Measurements from ENCODE around the gene KLF7. TPM values are rescaled to one million over a fixed set of nuclear protein-coding genes. Genes with fewer than 3 reads are reported as not detected.

Gene KLF7
- total RNA-seq, 1 donor from 2014 or later = 5.2 TPM

DNA sequence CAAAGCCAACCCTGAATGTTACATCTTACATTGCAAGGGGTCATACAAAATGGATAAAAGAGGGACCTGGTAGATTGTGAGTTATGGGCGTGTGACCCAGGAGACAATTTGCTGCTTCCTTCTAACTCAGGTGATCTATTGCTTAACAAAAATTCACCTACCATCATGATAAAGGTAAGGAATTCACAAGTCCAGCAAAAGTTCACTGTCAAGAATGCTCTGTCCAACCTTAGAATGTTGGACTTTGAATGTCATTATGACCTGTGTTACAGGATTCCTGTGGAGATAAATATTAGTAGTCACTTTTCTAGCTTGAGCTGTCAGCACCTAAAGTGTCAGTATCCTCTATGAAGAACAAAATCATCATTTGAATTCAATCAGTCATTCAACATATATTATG is 7.9 kb upstream of the KLF7 start:
- Mint-ChIP-seq H3K4me1 (peaks cover 2% of the 10 kb centered on the region), H3K9me3 (peaks cover 6% of the 10 kb centered on the region), H3K27me3 (ENCODE audit: insufficient read depth, low read depth) (no peaks in the 10 kb centered on the region), H3K36me3 (peaks cover 2% of the 10 kb centered on the region), H3K4me3 (no peak overlapping the region), H3K27ac (no peak overlapping the region)
- Histone ChIP-seq H3K27ac (no peak overlapping the region), H3K79me2 (ENCODE audit: low read depth) (no peaks in the 10 kb centered on the region), H3K4me2 (no peak overlapping the region), H3F3A (ENCODE audit: low read depth) (no peaks in the 10 kb centered on the region), H3K9me3 (ENCODE audit: low read depth) (no peaks in the 10 kb centered on the region), H2AFZ (replicated peaks) (no peak overlapping the region), H3K4me3 (no peak overlapping the region), H3K9ac (no peak overlapping the region), H3K36me3 (no peaks in the 10 kb centered on the region), H4K20me1 (ENCODE audit: low read depth) (no peaks in the 10 kb centered on the region), H3K4me1 (no peaks in the 10 kb centered on the region), H3K27me3 (no peaks in the 10 kb centered on the region)
- TF ChIP-seq, protein P1, sequence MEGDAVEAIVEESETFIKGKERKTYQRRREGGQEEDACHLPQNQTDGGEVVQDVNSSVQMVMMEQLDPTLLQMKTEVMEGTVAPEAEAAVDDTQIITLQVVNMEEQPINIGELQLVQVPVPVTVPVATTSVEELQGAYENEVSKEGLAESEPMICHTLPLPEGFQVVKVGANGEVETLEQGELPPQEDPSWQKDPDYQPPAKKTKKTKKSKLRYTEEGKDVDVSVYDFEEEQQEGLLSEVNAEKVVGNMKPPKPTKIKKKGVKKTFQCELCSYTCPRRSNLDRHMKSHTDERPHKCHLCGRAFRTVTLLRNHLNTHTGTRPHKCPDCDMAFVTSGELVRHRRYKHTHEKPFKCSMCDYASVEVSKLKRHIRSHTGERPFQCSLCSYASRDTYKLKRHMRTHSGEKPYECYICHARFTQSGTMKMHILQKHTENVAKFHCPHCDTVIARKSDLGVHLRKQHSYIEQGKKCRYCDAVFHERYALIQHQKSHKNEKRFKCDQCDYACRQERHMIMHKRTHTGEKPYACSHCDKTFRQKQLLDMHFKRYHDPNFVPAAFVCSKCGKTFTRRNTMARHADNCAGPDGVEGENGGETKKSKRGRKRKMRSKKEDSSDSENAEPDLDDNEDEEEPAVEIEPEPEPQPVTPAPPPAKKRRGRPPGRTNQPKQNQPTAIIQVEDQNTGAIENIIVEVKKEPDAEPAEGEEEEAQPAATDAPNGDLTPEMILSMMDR (IDR thresholded peaks at IDR 0.05) = no peak
- TF ChIP-seq EZH2phosphoT487 (IDR thresholded peaks at IDR 0.05) (no peak), EZH2 (IDR thresholded peaks at IDR 0.05) (no peak)
- no peak for DNase-seq (ENCODE audit: low spot score)

DNA sequence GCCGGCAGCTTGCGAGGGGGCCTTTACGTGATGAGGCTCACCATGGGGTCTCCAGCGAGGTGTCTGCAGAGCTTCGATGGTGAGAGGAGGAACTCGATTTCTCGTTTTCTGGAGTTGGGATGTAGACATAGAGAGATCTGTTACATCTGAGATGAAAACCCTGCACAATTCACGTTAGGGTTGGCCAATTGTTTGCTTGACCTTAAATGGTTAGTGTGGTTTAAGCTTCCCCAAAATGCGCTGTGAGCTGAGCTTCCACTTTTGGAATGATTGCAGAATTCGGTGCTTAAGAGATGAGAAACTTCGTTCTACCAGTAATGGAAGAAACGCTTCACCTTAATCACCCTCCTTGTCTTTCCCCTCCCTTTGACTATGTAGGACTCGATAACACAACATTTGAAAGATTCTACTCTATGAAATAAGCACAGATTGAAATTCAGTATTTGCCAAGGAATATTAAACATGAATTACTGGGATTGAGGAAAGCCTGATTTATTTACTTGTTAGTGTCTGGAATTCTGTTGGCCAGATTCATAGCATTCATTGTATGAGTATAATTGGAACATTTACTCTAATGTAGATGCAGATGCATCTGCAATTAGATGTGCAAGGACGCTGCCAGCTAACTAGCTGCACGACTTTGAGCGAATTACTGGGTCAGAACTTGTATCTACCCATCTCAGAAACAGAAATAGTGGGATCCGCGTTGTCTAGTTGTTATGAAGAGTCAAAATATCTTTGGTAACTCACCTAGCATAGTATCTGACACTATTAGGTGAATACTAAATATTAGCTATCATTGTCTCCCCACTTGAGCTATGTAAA is 1.6 kb upstream of the KLF7 start:
- peaks cover 6% of the 10 kb centered on the region for H3K9me3 Mint-ChIP-seq
- Histone ChIP-seq H3K79me2 (ENCODE audit: low read depth) (peaks cover 10% of the 10 kb centered on the region), H3K27me3 (peaks cover 15% of the 10 kb centered on the region), H3F3A (ENCODE audit: low read depth) (peaks cover 33% of the 10 kb centered on the region), H2AFZ (replicated peaks) (peak overlapping the region; percentile 5), H3K27ac (peak overlapping the region; percentile 100), H3K36me3 (no peaks in the 10 kb centered on the region), H3K4me3 (peak overlapping the region; percentile 74), H3K4me1 (peaks cover 33% of the 10 kb centered on the region), H3K9ac (peak overlapping the region; percentile 22), H3K9me3 (ENCODE audit: low read depth) (no peaks in the 10 kb centered on the region), H4K20me1 (ENCODE audit: low read depth) (peaks cover 20% of the 10 kb centered on the region), H3K4me2 (peak overlapping the region; percentile 88)
- TF ChIP-seq, protein P1 (IDR thresholded peaks at IDR 0.05) = no peak
- TF ChIP-seq EZH2phosphoT487 (IDR thresholded peaks at IDR 0.05) (no peak), EZH2 (IDR thresholded peaks at IDR 0.05) (no peak)
- H3K27me3 Mint-ChIP-seq (ENCODE audit: insufficient read depth, low read depth) = peaks cover 12% of the 10 kb centered on the region
- peaks cover 4% of the 10 kb centered on the region for H3K36me3 Mint-ChIP-seq
- DNase-seq (ENCODE audit: low spot score) = no peak
- H3K4me1 Mint-ChIP-seq = peaks cover 33% of the 10 kb centered on the region
- peak overlapping the region; percentile 100 for H3K27ac Mint-ChIP-seq
- peak overlapping the region; percentile 95 for H3K4me3 Mint-ChIP-seq

DNA sequence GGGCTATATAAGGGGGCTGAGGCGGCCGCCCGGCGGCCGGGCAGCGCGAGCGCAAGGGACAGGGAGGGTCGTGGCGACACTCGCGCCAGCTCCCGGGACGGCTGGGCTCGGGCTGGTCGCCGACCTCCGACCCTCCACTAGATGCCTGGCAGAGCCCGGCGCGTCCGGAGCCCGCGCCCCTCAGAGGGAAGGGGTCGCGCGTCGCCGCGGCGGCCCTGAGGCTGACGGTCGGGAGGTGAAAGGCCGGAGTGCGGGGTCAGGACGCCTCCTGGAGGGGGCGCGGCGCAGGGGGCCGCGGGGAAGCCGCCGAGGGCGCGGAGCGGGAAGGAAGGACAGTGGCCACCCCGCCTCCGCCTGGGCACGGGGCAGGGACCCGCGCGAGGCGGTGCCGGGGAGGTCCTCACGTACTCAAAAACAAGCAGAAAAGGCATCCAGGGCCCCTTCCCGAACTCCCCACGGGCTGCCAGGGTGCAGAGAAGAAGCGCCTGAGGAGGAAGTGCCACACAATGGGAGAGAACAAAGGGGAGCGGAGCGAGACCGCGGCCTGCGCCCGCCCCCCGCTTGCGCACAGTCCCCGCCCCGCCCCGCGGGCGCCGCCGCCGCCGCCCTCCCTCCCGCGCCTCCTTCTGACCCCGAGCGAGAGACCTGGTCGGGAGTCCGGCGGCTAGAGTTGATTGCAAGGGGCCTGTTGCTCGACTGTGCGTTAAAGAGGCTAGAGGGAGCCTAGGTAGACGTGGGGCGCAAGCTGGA is 776 bp upstream of the KLF7 start:
- H3K27me3 Mint-ChIP-seq (ENCODE audit: insufficient read depth, low read depth) = peaks cover 12% of the 10 kb centered on the region
- H3K9me3 Mint-ChIP-seq = peaks cover 6% of the 10 kb centered on the region
- DNase-seq (ENCODE audit: low spot score) = peak; percentile 92
- Histone ChIP-seq H3K4me3 (peak overlapping the region; percentile 74), H3K36me3 (no peaks in the 10 kb centered on the region), H3K79me2 (ENCODE audit: low read depth) (peaks cover 18% of the 10 kb centered on the region), H3K4me1 (peaks cover 33% of the 10 kb centered on the region), H3K4me2 (peak overlapping the region; percentile 88), H3K27me3 (peaks cover 15% of the 10 kb centered on the region), H3K9ac (peak overlapping the region; percentile 99), H3K9me3 (ENCODE audit: low read depth) (no peaks in the 10 kb centered on the region), H2AFZ (replicated peaks) (peak overlapping the region; percentile 15), H3K27ac (peak overlapping the region; percentile 100), H4K20me1 (ENCODE audit: low read depth) (peaks cover 20% of the 10 kb centered on the region), H3F3A (ENCODE audit: low read depth) (peaks cover 33% of the 10 kb centered on the region)
- TF ChIP-seq, protein P1 (IDR thresholded peaks at IDR 0.05) = peak; percentile 40
- TF ChIP-seq EZH2 (IDR thresholded peaks at IDR 0.05) (no peak), EZH2phosphoT487 (IDR thresholded peaks at IDR 0.05) (no peak)
- peaks cover 4% of the 10 kb centered on the region for H3K36me3 Mint-ChIP-seq
- peaks cover 38% of the 10 kb centered on the region for H3K4me1 Mint-ChIP-seq
- H3K27ac Mint-ChIP-seq = peak overlapping the region; percentile 100
- H3K4me3 Mint-ChIP-seq = peak overlapping the region; percentile 95

Data from neural progenitor cell (in vitro differentiated cells).